Subcutaneous abdominal adipose tissue (tissue), 5 donors: ENCODE data around the gene DRAXIN.

Experiments
- H3K27ac ChIP-seq: one replicate; pipeline ENCODE4 v1.7.0; 2013; ENCODE audit warnings: low read depth, mild to moderate bottlenecking, inconsistent platforms, low read length, moderate library complexity
- H3K27me3 ChIP-seq, 5 donors: one replicate each; pipeline ENCODE4 v1.7.0; 2013; ENCODE audit warnings: low read length in 5 of 5, inconsistent platforms in 1 of 5; ENCODE audit not compliant: control insufficient read depth in 5 of 5, insufficient read depth in 4 of 5
- H3K36me3 ChIP-seq, 5 donors: one replicate each; pipeline ENCODE4 v1.7.0; 2013; ENCODE audit warnings: low read length in 5 of 5; ENCODE audit not compliant: control insufficient read depth in 5 of 5, insufficient read depth in 5 of 5
- H3K4me1 ChIP-seq, 5 donors: one replicate each; pipeline ENCODE4 v1.7.0; 2013; ENCODE audit warnings: low read length in 5 of 5, mild to moderate bottlenecking in 3 of 5, moderate library complexity in 1 of 5; ENCODE audit not compliant: control insufficient read depth in 5 of 5, insufficient read depth in 5 of 5
- H3K4me3 ChIP-seq, 5 donors: one replicate each; pipeline ENCODE4 v1.7.0; 2013; ENCODE audit warnings: low read length in 5 of 5, low read depth in 1 of 5
- H3K9ac ChIP-seq, 5 donors: one replicate each; pipeline ENCODE4 v1.7.0; 2013; ENCODE audit warnings: low read length in 5 of 5, mild to moderate bottlenecking in 4 of 5, moderate library complexity in 3 of 5
- H3K9me3 ChIP-seq, 5 donors: one replicate each; pipeline ENCODE4 v1.7.0; 2013; ENCODE audit warnings: low read length in 5 of 5; ENCODE audit not compliant: control insufficient read depth in 5 of 5
- donor health status: healthy.
- donor health status: healthy.
- donor health status: healthy.
- donor health status: healthy.
- donor health status: healthy.

The DRAXIN gene

DNA sequence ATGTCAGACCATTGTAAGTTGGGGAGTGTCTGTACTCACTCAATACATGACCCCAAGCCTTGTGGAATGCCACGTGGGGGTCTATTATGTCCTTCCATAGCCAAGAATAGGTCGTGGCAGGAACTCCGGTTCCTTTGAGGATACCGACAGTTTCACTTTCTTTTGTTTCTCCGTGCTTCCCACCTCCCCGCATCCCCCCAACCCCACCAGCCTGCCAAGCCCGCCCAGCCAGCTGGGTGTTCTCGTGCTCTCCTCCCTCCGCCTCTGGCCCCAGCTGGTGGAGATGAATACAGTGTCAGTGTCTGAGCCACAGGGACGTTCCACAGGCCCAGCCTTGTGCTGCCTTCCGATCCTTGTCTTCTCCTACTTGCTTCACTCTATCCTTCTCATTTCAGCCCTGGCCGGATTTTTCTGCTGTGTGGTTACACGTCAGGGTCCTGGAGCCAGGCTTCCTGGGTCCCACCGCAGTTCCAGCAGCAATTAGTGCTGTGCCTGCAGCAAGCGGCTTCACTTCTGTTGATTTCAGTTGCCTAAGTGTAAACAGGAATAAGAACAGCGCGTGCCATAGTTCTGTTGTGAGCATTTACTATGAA, 40.3 kb downstream of the DRAXIN start:
- Histone ChIP-seq H3K9ac (no peak overlapping the region), H3K27me3 (no peaks in the 10 kb centered on the region), H3K9me3 (no peaks in the 10 kb centered on the region), H3K27ac (peak overlapping the region; percentile 55), H3K36me3 (no peaks in the 10 kb centered on the region), H3K4me3 (peak overlapping the region; percentile 23 to 56 (median 53)), H3K4me1 (peaks cover 12 to 55% (median 39%) of the 10 kb centered on the region in 5 donors)

GRCh38 chr1:11733306-11733705, 41.8 kb downstream of the DRAXIN start:
- H3K27me3 ChIP-seq: no peaks in the 10 kb centered on the region
- no peak overlapping the region for H3K9ac ChIP-seq
- no peak overlapping the region for H3K4me3 ChIP-seq
- no peaks in the 10 kb centered on the region for H3K9me3 ChIP-seq
- peaks cover 15 to 70% (median 47%) of the 10 kb centered on the region in 5 donors for H3K4me1 ChIP-seq
- no peak overlapping the region for H3K27ac ChIP-seq
- H3K36me3 ChIP-seq: no peaks in the 10 kb centered on the region

GRCh38 chr1:11735531-11735853, 44.0 kb downstream of the DRAXIN start:
- Histone ChIP-seq H3K36me3 (no peaks in the 10 kb centered on the region), H3K4me1 (peaks cover 8 to 62% (median 35%) of the 10 kb centered on the region in 5 donors), H3K4me3 (peak overlapping the region; percentile 38 to 98 (median 97)), H3K9me3 (no peaks in the 10 kb centered on the region), H3K27ac (peak overlapping the region; percentile 86), H3K27me3 (no peaks in the 10 kb centered on the region), H3K9ac (peak overlapping the region in 3 of 5 donors; percentile 38 to 95 (median 47))

GRCh38 chr1:11735854-11736745, 44.6 kb downstream of the DRAXIN start, which contains the start of gene AGTRAP:
TSS of gene AGTRAP (plus strand) at chr1:11736136. CDS start at chr1:11736209, 73 bp downstream.
- Histone ChIP-seq H3K36me3 (no peaks in the 10 kb centered on the region), H3K27me3 (no peaks in the 10 kb centered on the region), H3K27ac (peak within 1 kb of the TSS; percentile 86), H3K9me3 (no peaks in the 10 kb centered on the region), H3K9ac (peak within 1 kb of the TSS; percentile 57 to 97 (median 92)), H3K4me1 (peaks cover 8 to 60% (median 34%) of the 10 kb centered on the region in 5 donors), H3K4me3 (peak within 1 kb of the TSS; percentile 83 to 98 (median 97))

DNA sequence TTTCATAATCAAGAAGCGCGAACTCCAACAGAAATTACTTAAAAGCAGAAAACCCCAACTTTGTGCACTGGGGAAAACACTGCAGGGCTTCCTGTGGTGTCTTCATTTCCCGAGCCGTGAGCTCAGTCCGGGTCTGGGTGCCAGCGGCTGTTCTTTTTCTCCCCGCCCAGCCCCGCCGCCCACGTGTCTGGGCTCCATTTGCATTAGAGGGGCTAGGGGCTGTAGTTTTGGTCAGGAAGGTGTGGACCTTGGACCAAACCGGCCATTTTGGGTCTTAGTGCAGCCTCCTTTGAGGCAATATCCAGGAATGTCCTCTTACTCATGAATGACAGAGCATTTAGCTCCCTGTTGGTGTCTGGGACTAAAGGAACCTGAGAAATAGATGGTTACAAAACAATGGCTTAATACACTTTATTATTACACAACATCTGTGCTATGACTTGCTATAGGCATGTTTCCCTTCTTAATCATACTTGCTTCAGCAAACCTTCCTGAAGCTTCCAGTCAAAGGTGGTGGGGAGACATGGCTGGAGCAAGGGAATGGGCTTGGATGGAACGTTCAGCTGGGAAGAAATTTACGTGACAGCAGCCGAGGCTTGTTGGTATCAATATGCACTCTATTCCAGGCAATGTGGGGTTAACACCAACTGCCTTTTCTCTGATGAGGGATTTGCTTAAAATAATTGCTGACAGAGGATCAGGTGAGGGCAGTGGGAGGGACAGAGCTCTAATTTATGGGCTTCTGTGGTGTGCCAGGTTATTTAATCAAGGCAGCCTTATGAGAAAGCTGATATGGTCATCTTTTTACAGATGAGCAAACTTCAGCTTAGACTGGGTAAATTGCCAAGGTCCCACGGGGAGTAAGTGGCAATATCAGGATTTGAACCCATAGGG, 45.5 kb downstream of the DRAXIN start:
- no peaks in the 10 kb centered on the region for H3K9me3 ChIP-seq
- H3K4me3 ChIP-seq: peak overlapping the region; percentile 62 to 98 (median 97)
- peak overlapping the region; percentile 57 to 97 (median 92) for H3K9ac ChIP-seq
- no peaks in the 10 kb centered on the region for H3K36me3 ChIP-seq
- H3K27ac ChIP-seq: peak overlapping the region; percentile 86
- peaks cover 8 to 51% (median 29%) of the 10 kb centered on the region in 5 donors for H3K4me1 ChIP-seq
- H3K27me3 ChIP-seq: no peaks in the 10 kb centered on the region

DNA sequence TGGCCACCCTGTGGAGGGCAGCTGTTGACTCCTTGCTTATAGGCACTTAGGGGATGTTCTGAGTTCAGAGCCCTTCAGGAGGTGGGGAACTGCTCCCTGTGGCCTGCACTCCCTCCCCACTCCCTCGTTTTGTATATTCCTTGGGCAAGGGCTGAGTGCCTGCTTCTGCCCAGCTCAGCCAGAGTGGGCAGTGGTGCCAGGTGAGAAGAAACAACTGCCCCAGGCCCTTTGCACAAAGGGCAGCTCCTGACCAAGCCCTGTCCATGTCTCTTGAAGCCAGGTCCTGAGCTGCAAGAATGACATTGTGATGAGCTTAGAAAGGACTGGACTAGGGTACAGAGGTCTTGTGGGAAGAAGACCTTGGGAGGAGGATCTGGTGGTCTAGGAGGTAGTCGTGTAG, 46.6 kb downstream of the DRAXIN start:
- Histone ChIP-seq H3K36me3 (no peaks in the 10 kb centered on the region), H3K27me3 (no peaks in the 10 kb centered on the region), H3K27ac (peak overlapping the region; percentile 86), H3K9me3 (no peaks in the 10 kb centered on the region), H3K4me1 (peaks cover 8 to 44% (median 29%) of the 10 kb centered on the region in 5 donors), H3K9ac (no peak overlapping the region), H3K4me3 (no peak overlapping the region)

GRCh38 chr1:11738783-11739182, 47.3 kb downstream of the DRAXIN start:
- Histone ChIP-seq H3K9me3 (no peaks in the 10 kb centered on the region), H3K27me3 (no peaks in the 10 kb centered on the region), H3K4me3 (no peak overlapping the region), H3K36me3 (no peaks in the 10 kb centered on the region), H3K9ac (no peak overlapping the region), H3K4me1 (peaks cover 8 to 44% (median 29%) of the 10 kb centered on the region in 5 donors), H3K27ac (no peak overlapping the region)

- Histone ChIP-seq H3K27ac (no peak overlapping the region), H3K27me3 (no peaks in the 10 kb centered on the region), H3K4me3 (no peak overlapping the region), H3K9me3 (no peaks in the 10 kb centered on the region), H3K9ac (peak overlapping the region in 1 of 5 donors; percentile 3), H3K36me3 (peaks cover 0 to 2% (median 2%) of the 10 kb centered on the region in 5 donors), H3K4me1 (peaks cover 5 to 39% (median 27%) of the 10 kb centered on the region in 5 donors)
These were observed 49.0 kb downstream of the DRAXIN start for GRCh38 chr1:11740258-11741192.

GRCh38 chr1:11741482-11741881, 50.0 kb downstream of the DRAXIN start:
- H3K4me1 ChIP-seq: peaks cover 3 to 33% (median 19%) of the 10 kb centered on the region in 5 donors
- peaks cover 0 to 12% (median 11%) of the 10 kb centered on the region in 5 donors for H3K36me3 ChIP-seq

More at GRCh38 chr1:11741482-11741881, 50.0 kb downstream of the DRAXIN start:
- no peaks in the 10 kb centered on the region for H3K27me3 ChIP-seq
- H3K27ac ChIP-seq: no peak overlapping the region
- no peaks in the 10 kb centered on the region for H3K9me3 ChIP-seq
- no peak overlapping the region for H3K9ac ChIP-seq
- H3K4me3 ChIP-seq: no peak overlapping the region
